Endothelial cell of umbilical vein (primary cell): ENCODE measurements around the gene NAP1L3.

Experiments used
- CTCF ChIP-seq, 2 donors: IDR thresholded peaks; 1 replicate in 1 of 2; 2 replicates in 1 of 2; pipeline ENCODE4 v1.5.1; 2011; ENCODE audit warnings: low read length in 2 of 2, mild to moderate bottlenecking in 2 of 2, moderate library complexity in 2 of 2, control low read depth in 1 of 2, inconsistent platforms in 1 of 2, low read depth in 1 of 2; ENCODE audit not compliant: insufficient read depth in 1 of 2; ENCODE audit errors: extremely low read depth in 1 of 2
- EZH2 ChIP-seq: IDR thresholded peaks from 2 replicates; pipeline ENCODE4 v1.6.1; 2012; ENCODE audit warnings: borderline replicate concordance, low read depth, mild to moderate bottlenecking, moderate library complexity, low read length, inconsistent platforms; ENCODE audit not compliant: severe bottlenecking
- GATA2 ChIP-seq: IDR thresholded peaks from 2 replicates; pipeline ENCODE4 v1.7.0; 2011; ENCODE audit warnings: low read depth, mild to moderate bottlenecking, moderate library complexity, mixed read lengths, low read length; ENCODE audit not compliant: insufficient read length, insufficient read depth
- MAX ChIP-seq: IDR thresholded peaks from 2 replicates; pipeline ENCODE4 v1.6.1; 2011; ENCODE audit not compliant: insufficient read depth, insufficient read length
- MYC ChIP-seq: IDR thresholded peaks from one replicate; pipeline ENCODE4 v1.6.1; 2011; ENCODE audit warnings: mild to moderate bottlenecking, low read depth, low read length
- POLR2A ChIP-seq: IDR thresholded peaks from 2 replicates; pipeline ENCODE4 v1.6.1; 2012; ENCODE audit warnings: low read depth, mild to moderate bottlenecking, control low read depth, low read length
- POLR2AphosphoS5 ChIP-seq: IDR thresholded peaks from 2 replicates; pipeline ENCODE4 v1.6.1; 2012; ENCODE audit warnings: low read depth, mild to moderate bottlenecking, control low read depth, low read length, moderate library complexity; ENCODE audit not compliant: insufficient read depth

GRCh38 chrX:93637591-93637990 is 35.8 kb downstream of the NAP1L3 start:
- TF ChIP-seq CTCF (IDR thresholded peaks at IDR 0.05; ENCODE audit: extremely low read depth in 1 of 2, insufficient read depth in 1 of 2, low read depth in 1 of 2, low read length in 2 of 2) (no peak), POLR2AphosphoS5 (no peak), MYC (no peak), POLR2A (no peak), MAX (no peak), EZH2 (no peak), GATA2 (no peak)
